Measurements from ENCODE around the gene KRTAP10-4.

GRCh38 chr21:44548922-44549321, 24.6 kb upstream of the KRTAP10-4 start:
- TF ChIP-seq EP300 (IDR thresholded peaks at IDR 0.05) (no peak), POLR2AphosphoS5 (IDR thresholded peaks at IDR 0.05) (no peak)
